EH (cell line): Measurements from ENCODE around the gene TLL2.

Experiments used
- DNase-seq: peaks from one replicate; pipeline ENCODE4 v3.0.0-alpha.2; 2015; ENCODE audit warnings: low read depth

The TLL2 gene

GRCh38 chr10:96390460-96390864 is 123.3 kb downstream of the TLL2 start:
- DNase-seq, result no peak

GRCh38 chr10:96389785-96390184 is 123.9 kb downstream of the TLL2 start:
- no peak for DNase-seq

- peak; percentile 53 for DNase-seq
Observed at GRCh38 chr10:96387601-96388000, 126.1 kb downstream of the TLL2 start.

- DNase-seq, result peak; percentile 69
Observed at GRCh38 chr10:96387161-96387560, 126.6 kb downstream of the TLL2 start.

GRCh38 chr10:96384506-96384905 is 129.2 kb downstream of the TLL2 start:
- no peak for DNase-seq

GRCh38 chr10:96380821-96381220 is 132.9 kb downstream of the TLL2 start:
- peak; percentile 21 for DNase-seq

GRCh38 chr10:96379758-96380157 is 134.0 kb downstream of the TLL2 start:
- no peak for DNase-seq

- no peak for DNase-seq
Observed at GRCh38 chr10:96378741-96379140, 135.0 kb downstream of the TLL2 start.

- peak; percentile 50 for DNase-seq
Observed at GRCh38 chr10:96377816-96378294, 135.9 kb downstream of the TLL2 start.

GRCh38 chr10:96376483-96376882 is 137.2 kb downstream of the TLL2 start:
- no peak for DNase-seq

- peak; percentile 87 for DNase-seq
Observed at GRCh38 chr10:96374985-96375830, 138.5 kb downstream of the TLL2 start.

GRCh38 chr10:96374639-96374984 is 139.1 kb downstream of the TLL2 start:
- no peak for DNase-seq

- DNase-seq, result no peak
Observed at GRCh38 chr10:96374004-96374403, 139.7 kb downstream of the TLL2 start.

GRCh38 chr10:96371356-96371755 is 142.4 kb downstream of the TLL2 start:
- no peak for DNase-seq

GRCh38 chr10:96370584-96371157 is 143.1 kb downstream of the TLL2 start:
- DNase-seq, result peak; percentile 51

- peak; percentile 4 for DNase-seq
Observed at GRCh38 chr10:96369890-96370583, 143.7 kb downstream of the TLL2 start.

- DNase-seq, result no peak
Observed at GRCh38 chr10:96368971-96369370, 144.8 kb downstream of the TLL2 start.

GRCh38 chr10:96367470-96367869 is 146.3 kb downstream of the TLL2 start:
- no peak for DNase-seq

- peak; percentile 53 for DNase-seq
Observed at GRCh38 chr10:96366508-96366907, 147.2 kb downstream of the TLL2 start.

- DNase-seq, result no peak
Observed at GRCh38 chr10:96365571-96365970, 148.2 kb downstream of the TLL2 start.

- no peak for DNase-seq
Observed at GRCh38 chr10:96360766-96361165, 153.0 kb downstream of the TLL2 start.

GRCh38 chr10:96360331-96360730 is 153.4 kb downstream of the TLL2 start:
- no peak for DNase-seq

GRCh38 chr10:96359616-96360015 is 154.1 kb downstream of the TLL2 start:
- no peak for DNase-seq
